Fibroblast of skin of abdomen (primary cell): Measurements from ENCODE around the gene MAPKAP1.

Experiments
- DNase-seq: peaks from one replicate; pipeline ENCODE4 v3.0.0-alpha.2; 2013

MAPKAP1 gene

GRCh38 chr9:125479846-125480615 is 227.0 kb downstream of the MAPKAP1 start:
- no peak for DNase-seq

GRCh38 chr9:125477089-125477544 is 229.9 kb downstream of the MAPKAP1 start:
- DNase-seq = no peak

- peak; percentile 17 for DNase-seq
Observed at GRCh38 chr9:125476645-125477044, 230.4 kb downstream of the MAPKAP1 start.

- DNase-seq = no peak
Observed at GRCh38 chr9:125475385-125475784, 231.6 kb downstream of the MAPKAP1 start.

- peak; percentile 79 for DNase-seq
Observed at GRCh38 chr9:125472926-125473701, 233.9 kb downstream of the MAPKAP1 start.

- DNase-seq = no peak
Observed at GRCh38 chr9:125472562-125472925, 234.5 kb downstream of the MAPKAP1 start.

- DNase-seq = no peak
Observed at GRCh38 chr9:125470767-125471580, 236.0 kb downstream of the MAPKAP1 start.

GRCh38 chr9:125470189-125470588 is 236.8 kb downstream of the MAPKAP1 start:
- no peak for DNase-seq

- DNase-seq = no peak
Observed at GRCh38 chr9:125468646-125469045, 238.4 kb downstream of the MAPKAP1 start.

- DNase-seq = no peak
Observed at GRCh38 chr9:125467116-125467740, 239.8 kb downstream of the MAPKAP1 start.

- no peak for DNase-seq
Observed at GRCh38 chr9:125466411-125466810, 240.6 kb downstream of the MAPKAP1 start.

- peak; percentile 18 for DNase-seq
Observed at GRCh38 chr9:125464591-125465385, 242.2 kb downstream of the MAPKAP1 start.

- DNase-seq = no peak
Observed at GRCh38 chr9:125463926-125464325, 243.1 kb downstream of the MAPKAP1 start.

- peak; percentile 48 for DNase-seq
Observed at GRCh38 chr9:125462861-125463291, 244.1 kb downstream of the MAPKAP1 start.

- DNase-seq = no peak
Observed at GRCh38 chr9:125461636-125462190, 245.3 kb downstream of the MAPKAP1 start.

GRCh38 chr9:125460883-125461635 is 245.9 kb downstream of the MAPKAP1 start:
- peak; percentile 20 for DNase-seq

GRCh38 chr9:125460346-125460745 is 246.7 kb downstream of the MAPKAP1 start:
- DNase-seq = no peak

GRCh38 chr9:125457357-125457756 is 249.7 kb downstream of the MAPKAP1 start:
- DNase-seq = no peak

GRCh38 chr9:125455876-125456275 is 251.1 kb downstream of the MAPKAP1 start:
- DNase-seq = no peak

GRCh38 chr9:125455132-125455531 is 251.9 kb downstream of the MAPKAP1 start:
- no peak for DNase-seq
